T-helper 1 cell treated with Interleukin-12 subunit alpha and Interleukin-12 subunit beta and Interleukin-4 antibody, amounts not matched to agents 30 μg/mL and 1 μg/mL, for 36 hours (primary cell): ENCODE results near the gene PTPRD.

Source experiments
- H3K27ac Mint-ChIP-seq: one replicate; pipeline ENCODE4 v1.8.0; 2021; ENCODE audit warnings: mild to moderate bottlenecking, mixed read lengths
- H3K27me3 Mint-ChIP-seq: one replicate; pipeline ENCODE4 v1.8.0; 2021; ENCODE audit warnings: low read depth, mixed read lengths
- H3K36me3 Mint-ChIP-seq: one replicate; pipeline ENCODE4 v1.8.0; 2021; ENCODE audit warnings: low read depth, mixed read lengths
- H3K4me1 Mint-ChIP-seq: one replicate; pipeline ENCODE4 v1.8.0; 2021; ENCODE audit warnings: low read depth, mixed read lengths
- H3K4me3 Mint-ChIP-seq: one replicate; pipeline ENCODE4 v1.8.0; 2021; ENCODE audit warnings: mild to moderate bottlenecking, moderate library complexity, mixed read lengths
- H3K9me3 Mint-ChIP-seq: one replicate; pipeline ENCODE4 v1.8.0; 2021; ENCODE audit warnings: mixed read lengths

The PTPRD gene

DNA sequence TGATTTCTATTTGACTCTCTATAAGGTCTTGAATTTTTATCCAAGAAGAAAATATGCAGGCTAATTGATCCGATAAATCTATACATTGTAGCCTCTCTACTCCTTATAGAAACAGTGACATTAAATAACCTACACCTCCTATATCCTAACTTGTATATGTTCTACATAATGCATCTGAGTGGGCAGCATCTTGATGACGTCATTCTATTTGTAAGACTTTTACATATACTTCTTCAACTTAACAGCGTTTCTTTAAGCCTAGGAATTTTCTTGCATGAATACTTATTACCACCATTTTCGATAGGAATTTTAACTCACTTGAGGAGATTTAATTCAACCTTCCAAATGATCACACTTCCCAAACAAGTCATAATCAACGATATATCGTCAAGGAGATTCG, 869.0 kb downstream of the PTPRD start:
- H3K36me3 Mint-ChIP-seq, result no peaks in the 10 kb centered on the region
- H3K27ac Mint-ChIP-seq, result no peak overlapping the region
- H3K9me3 Mint-ChIP-seq, result peaks cover 11% of the 10 kb centered on the region
- no peaks in the 10 kb centered on the region for H3K27me3 Mint-ChIP-seq
- no peak overlapping the region for H3K4me3 Mint-ChIP-seq
- H3K4me1 Mint-ChIP-seq, result no peaks in the 10 kb centered on the region

DNA sequence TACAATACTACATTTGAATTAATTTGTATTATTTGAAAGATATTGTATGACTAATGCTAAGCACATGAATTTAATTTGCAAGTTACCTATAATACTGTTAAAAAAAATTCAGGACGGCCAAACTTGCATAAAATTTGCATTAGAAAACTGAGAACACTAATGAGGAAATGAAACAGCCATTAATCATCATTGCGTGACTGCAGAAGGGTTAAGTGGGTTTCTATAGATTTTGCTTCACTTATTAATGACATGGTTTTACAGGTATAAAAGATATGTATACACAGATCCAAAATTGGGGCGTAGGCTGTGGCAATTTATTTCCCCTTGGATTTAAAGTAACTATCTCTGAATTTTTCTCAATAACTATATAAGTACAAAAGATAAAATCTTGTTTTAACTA, 882.6 kb downstream of the PTPRD start:
- Mint-ChIP-seq H3K27me3 (no peaks in the 10 kb centered on the region), H3K36me3 (no peaks in the 10 kb centered on the region), H3K9me3 (no peaks in the 10 kb centered on the region), H3K4me1 (no peaks in the 10 kb centered on the region), H3K27ac (no peak overlapping the region), H3K4me3 (no peak overlapping the region)

DNA sequence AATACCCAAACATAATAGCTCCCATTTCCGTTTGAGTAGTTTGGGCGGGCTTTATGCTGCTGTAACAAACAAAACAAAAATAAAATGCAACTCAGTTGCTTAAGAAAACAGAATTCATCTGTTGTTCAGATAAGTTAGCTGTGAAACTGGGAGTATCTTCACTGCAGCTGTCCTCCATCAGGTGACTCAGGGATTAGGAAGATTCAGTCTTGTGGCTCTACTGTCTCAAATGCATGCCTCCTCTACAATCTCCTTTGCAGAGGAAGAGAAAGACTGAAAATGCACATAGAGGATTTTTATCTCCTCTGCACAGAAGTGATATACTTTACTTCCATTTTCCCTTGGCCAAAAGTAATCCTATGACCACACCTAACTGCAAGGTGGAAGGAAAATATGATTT, 883.7 kb downstream of the PTPRD start:
- Mint-ChIP-seq H3K4me3 (no peak overlapping the region), H3K27ac (no peak overlapping the region), H3K27me3 (no peaks in the 10 kb centered on the region), H3K4me1 (no peaks in the 10 kb centered on the region), H3K36me3 (no peaks in the 10 kb centered on the region), H3K9me3 (no peaks in the 10 kb centered on the region)

- Mint-ChIP-seq H3K4me3 (no peak overlapping the region), H3K9me3 (no peaks in the 10 kb centered on the region), H3K27me3 (no peaks in the 10 kb centered on the region), H3K4me1 (no peaks in the 10 kb centered on the region), H3K27ac (no peak overlapping the region), H3K36me3 (no peaks in the 10 kb centered on the region)
These were observed 893.3 kb downstream of the PTPRD start for GRCh38 chr9:9719373-9720112.

DNA sequence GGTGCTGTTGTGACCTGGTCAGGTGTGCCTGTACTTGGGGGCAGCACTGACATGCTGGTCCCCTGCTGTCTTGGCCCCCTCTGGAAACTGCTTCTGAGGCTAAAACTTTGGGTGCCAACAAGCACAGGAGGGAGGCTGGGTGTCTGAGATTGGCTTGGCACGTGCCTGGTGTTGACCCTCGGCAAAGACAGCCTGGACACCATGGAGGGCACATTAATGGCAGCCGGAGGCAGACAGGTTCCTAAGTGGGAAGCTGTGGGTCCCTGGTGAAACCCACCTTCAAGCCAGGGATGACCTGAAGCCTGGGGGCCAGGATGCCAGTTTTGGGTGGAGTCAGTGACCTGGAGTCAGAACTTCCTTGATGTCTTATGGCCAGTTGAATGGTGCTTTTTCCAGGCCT, 894.1 kb downstream of the PTPRD start:
- Mint-ChIP-seq H3K4me3 (no peak overlapping the region), H3K4me1 (no peaks in the 10 kb centered on the region), H3K9me3 (no peaks in the 10 kb centered on the region), H3K36me3 (no peaks in the 10 kb centered on the region), H3K27me3 (no peaks in the 10 kb centered on the region), H3K27ac (no peak overlapping the region)

GRCh38 chr9:9679433-9679832, 933.4 kb downstream of the PTPRD start:
- no peak overlapping the region for H3K4me3 Mint-ChIP-seq
- H3K9me3 Mint-ChIP-seq, result no peaks in the 10 kb centered on the region
- no peaks in the 10 kb centered on the region for H3K36me3 Mint-ChIP-seq
- H3K27me3 Mint-ChIP-seq, result no peaks in the 10 kb centered on the region
- no peaks in the 10 kb centered on the region for H3K4me1 Mint-ChIP-seq
- H3K27ac Mint-ChIP-seq, result no peak overlapping the region

DNA sequence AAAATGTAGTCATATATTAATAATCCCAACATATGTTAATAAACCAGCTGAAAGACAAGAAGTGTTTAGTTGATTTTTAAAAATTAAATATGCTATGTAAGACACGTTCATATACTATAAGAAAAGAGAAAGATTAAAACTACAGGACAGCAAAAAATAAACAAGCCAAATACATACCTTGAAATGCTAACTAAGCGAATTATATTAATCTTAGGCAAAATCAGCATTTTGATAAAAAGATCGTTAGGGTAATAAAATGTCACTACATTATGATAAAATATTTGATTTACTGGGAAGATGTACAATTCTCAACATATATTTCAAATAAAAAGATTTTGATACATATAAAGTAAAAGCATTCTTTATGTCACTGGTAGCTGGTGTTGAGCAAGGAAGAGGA, 938.3 kb downstream of the PTPRD start:
- Mint-ChIP-seq H3K4me3 (no peak overlapping the region), H3K27ac (no peak overlapping the region), H3K36me3 (no peaks in the 10 kb centered on the region), H3K4me1 (no peaks in the 10 kb centered on the region), H3K9me3 (no peaks in the 10 kb centered on the region), H3K27me3 (no peaks in the 10 kb centered on the region)

GRCh38 chr9:9670454-9670853, 942.3 kb downstream of the PTPRD start:
- H3K4me3 Mint-ChIP-seq, result no peak overlapping the region

DNA sequence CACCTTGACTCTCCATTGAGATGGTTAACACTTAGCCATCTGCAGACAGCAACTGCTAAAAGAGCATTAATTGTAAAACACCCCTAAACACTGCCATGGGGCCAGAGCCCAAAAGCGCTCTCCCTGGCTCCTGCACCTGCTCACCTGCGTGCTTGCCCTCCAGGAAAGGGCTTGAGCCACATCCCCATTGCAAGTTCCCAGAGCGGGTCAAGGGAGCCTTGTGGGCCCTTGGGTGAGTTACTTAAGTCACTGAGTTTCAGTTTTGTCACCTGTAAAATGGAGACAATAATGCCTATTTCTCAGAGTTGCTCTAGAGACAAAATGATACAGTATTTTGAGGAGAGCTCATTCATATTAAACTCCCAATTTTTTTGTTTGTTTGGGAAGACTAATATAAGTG, 967.8 kb downstream of the PTPRD start:
- H3K27me3 Mint-ChIP-seq, result no peaks in the 10 kb centered on the region
- no peak overlapping the region for H3K4me3 Mint-ChIP-seq

More at GRCh38 chr9:9670454-9670853, 942.3 kb downstream of the PTPRD start:
- Mint-ChIP-seq H3K36me3 (no peaks in the 10 kb centered on the region), H3K27me3 (no peaks in the 10 kb centered on the region), H3K9me3 (no peaks in the 10 kb centered on the region), H3K4me1 (no peaks in the 10 kb centered on the region), H3K27ac (no peak overlapping the region)

DNA sequence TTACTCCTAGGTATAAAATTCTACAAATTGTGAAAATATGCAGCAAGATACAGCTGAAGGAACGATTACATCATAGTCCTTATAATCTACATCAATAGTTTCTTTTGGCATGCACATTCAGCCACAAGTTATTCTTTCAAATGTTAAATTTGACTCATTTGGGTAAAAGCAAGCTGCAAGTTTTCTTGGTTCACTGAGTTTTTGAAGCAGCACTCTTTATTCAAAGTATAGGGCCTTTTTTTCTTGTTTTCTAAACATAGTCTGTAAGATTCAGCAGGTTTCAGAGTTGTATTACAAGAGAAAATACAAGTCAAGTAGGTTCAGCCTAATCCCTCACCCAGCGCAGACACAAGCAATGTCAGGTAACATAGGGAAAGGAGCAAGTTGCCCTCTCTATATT, 981.5 kb downstream of the PTPRD start:
- Mint-ChIP-seq H3K4me1 (no peaks in the 10 kb centered on the region), H3K4me3 (no peak overlapping the region), H3K36me3 (no peaks in the 10 kb centered on the region), H3K27me3 (no peaks in the 10 kb centered on the region), H3K27ac (no peak overlapping the region), H3K9me3 (no peaks in the 10 kb centered on the region)

More for the DNA sequence above, 967.8 kb downstream of the PTPRD start:
- Mint-ChIP-seq H3K36me3 (no peaks in the 10 kb centered on the region), H3K9me3 (no peaks in the 10 kb centered on the region), H3K4me1 (no peaks in the 10 kb centered on the region), H3K27ac (no peak overlapping the region)

- Mint-ChIP-seq H3K9me3 (no peaks in the 10 kb centered on the region), H3K27ac (no peak overlapping the region), H3K4me3 (no peak overlapping the region)
These were observed 987.6 kb downstream of the PTPRD start for GRCh38 chr9:9625248-9625647.

DNA sequence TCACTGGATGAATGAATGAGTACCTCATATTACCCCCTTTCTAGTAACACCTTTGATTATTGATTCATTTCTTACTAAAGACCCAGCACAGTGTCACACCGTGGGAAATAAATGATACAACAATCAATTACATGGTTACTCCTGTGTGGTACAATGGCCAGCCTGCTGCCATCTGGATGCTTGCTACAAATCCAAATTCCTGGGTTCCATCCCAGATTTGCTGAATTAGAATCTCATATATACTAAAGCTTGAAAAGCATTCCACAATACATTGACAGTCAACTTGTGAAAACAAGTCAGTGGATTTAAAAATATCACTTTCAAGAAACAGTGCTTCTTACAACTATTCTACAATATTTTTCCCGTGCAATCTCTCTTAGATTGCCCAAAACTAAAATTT, 989.3 kb downstream of the PTPRD start:
- Mint-ChIP-seq H3K4me1 (no peaks in the 10 kb centered on the region), H3K36me3 (no peaks in the 10 kb centered on the region), H3K9me3 (no peaks in the 10 kb centered on the region), H3K27me3 (no peaks in the 10 kb centered on the region), H3K4me3 (no peak overlapping the region), H3K27ac (no peak overlapping the region)

More at GRCh38 chr9:9625248-9625647, 987.6 kb downstream of the PTPRD start:
- H3K27me3 Mint-ChIP-seq, result no peaks in the 10 kb centered on the region
- no peaks in the 10 kb centered on the region for H3K4me1 Mint-ChIP-seq
- no peaks in the 10 kb centered on the region for H3K36me3 Mint-ChIP-seq

DNA sequence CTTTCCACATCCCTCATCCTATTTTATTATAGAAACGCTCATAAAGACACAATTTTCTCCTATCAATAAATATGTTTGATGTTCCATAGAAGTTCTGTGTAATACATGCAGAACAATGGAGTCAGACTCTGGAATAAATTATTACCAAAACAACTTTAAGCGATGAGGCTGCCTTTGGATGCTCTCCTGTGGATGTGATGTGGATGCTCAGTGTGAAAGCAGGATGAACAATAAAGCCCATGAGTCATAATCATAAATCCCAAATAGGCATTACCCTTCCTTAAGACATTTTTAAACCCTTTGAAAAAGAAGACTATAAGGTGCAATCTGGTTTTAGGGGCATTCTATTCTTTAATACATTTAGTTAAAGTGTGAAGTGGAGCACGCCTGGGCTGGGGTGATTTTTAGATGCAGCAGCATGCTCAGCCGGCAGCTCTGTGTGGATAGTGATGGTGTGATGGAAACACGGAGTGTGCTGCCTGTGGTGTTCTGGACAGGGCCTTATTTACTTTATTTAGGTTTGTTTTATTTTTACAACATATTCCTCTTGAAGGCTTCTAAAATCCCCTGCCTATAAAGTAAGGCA, 991.4 kb downstream of the PTPRD start:
- H3K36me3 Mint-ChIP-seq, result no peaks in the 10 kb centered on the region
- no peak overlapping the region for H3K4me3 Mint-ChIP-seq
- H3K4me1 Mint-ChIP-seq, result no peaks in the 10 kb centered on the region
- no peaks in the 10 kb centered on the region for H3K27me3 Mint-ChIP-seq
- H3K9me3 Mint-ChIP-seq, result no peaks in the 10 kb centered on the region
- no peak overlapping the region for H3K27ac Mint-ChIP-seq

GRCh38 chr9:9620736-9621135, 992.1 kb downstream of the PTPRD start:
- no peaks in the 10 kb centered on the region for H3K36me3 Mint-ChIP-seq
- no peak overlapping the region for H3K4me3 Mint-ChIP-seq
- no peaks in the 10 kb centered on the region for H3K4me1 Mint-ChIP-seq
- H3K27ac Mint-ChIP-seq, result no peak overlapping the region
- no peaks in the 10 kb centered on the region for H3K9me3 Mint-ChIP-seq
- no peaks in the 10 kb centered on the region for H3K27me3 Mint-ChIP-seq

- H3K36me3 Mint-ChIP-seq, result no peaks in the 10 kb centered on the region
- H3K4me3 Mint-ChIP-seq, result no peak overlapping the region
- no peaks in the 10 kb centered on the region for H3K27me3 Mint-ChIP-seq
- no peak overlapping the region for H3K27ac Mint-ChIP-seq
- H3K9me3 Mint-ChIP-seq, result no peaks in the 10 kb centered on the region
- no peaks in the 10 kb centered on the region for H3K4me1 Mint-ChIP-seq
These were observed 997.7 kb downstream of the PTPRD start for GRCh38 chr9:9615086-9615485.
